SK-N-SH (cell line): Measurements from ENCODE around the gene NOD1. TPM values are rescaled to one million over a fixed set of nuclear protein-coding genes. Genes with fewer than 3 reads are reported as not detected.

Source experiments
- CTCF ChIA-PET: fragments of 300-600, 350-600 bp; formaldehyde crosslinking; extraction: SDS; loops from one replicate; lab custom pipeline; 2021; lab: Yijun Ruan, JAX
- POLR2A ChIA-PET: fragments of 350-600 bp; sonication (Branson Sonifier 250); formaldehyde crosslinking; extraction: SDS; loops from one replicate; lab custom pipeline; 2020; ENCODE audit warnings: antibody characterized with exemption, inconsistent platforms; lab: Yijun Ruan, JAX
- DNase-seq: peaks from one replicate; pipeline ENCODE4 v3.0.0; 2012
- H2AFZ ChIP-seq: fragments of 200-600 bp; sonication (generic); 2 replicates; pipeline ENCODE4 v1.8.1; 2016; ENCODE audit warnings: antibody characterized with exemption, mild to moderate bottlenecking, low read depth
- H3F3A ChIP-seq: fragments of 200-600 bp; sonication (generic); replicated peaks from 2 replicates; pipeline ENCODE3; 2016; ENCODE audit warnings: antibody characterized with exemption, mild to moderate bottlenecking; ENCODE audit not compliant: insufficient read depth
- H3K27ac ChIP-seq, 2 experiments: fragments of 200-500 bp in 1 of 2; fragments of 200-600 bp in 1 of 2; sonication (Bioruptor generic) in 1 of 2; sonication (generic), shearing (Covaris generic) in 1 of 2; 2 replicates each; pipeline versions ENCODE4 v1.5.1 to v1.6.1; 2014 to 2016; ENCODE audit warnings: low read depth in 2 of 2, inconsistent platforms in 1 of 2, low read length in 1 of 2, mild to moderate bottlenecking in 1 of 2, mixed read lengths in 1 of 2
- H3K27me3 ChIP-seq: fragments of 200-600 bp; sonication (generic), shearing (Covaris generic); 2 replicates; pipeline ENCODE4 v1.6.1; 2016; ENCODE audit warnings: mixed run types; ENCODE audit not compliant: insufficient read depth
- H3K36me3 ChIP-seq, 2 experiments: fragments of 200-500 bp in 1 of 2; fragments of 200-600 bp in 1 of 2; sonication (Bioruptor generic) in 1 of 2; sonication (generic) in 1 of 2; replicated peaks in 1 of 2; 2 replicates each; pipeline versions ENCODE3 to v1.5.1; 2014 to 2016; ENCODE audit warnings: low read length in 1 of 2, mild to moderate bottlenecking in 1 of 2; ENCODE audit not compliant: insufficient read depth in 2 of 2, control insufficient read depth in 1 of 2
- H3K4me1 ChIP-seq, 2 experiments: fragments of 200-500 bp in 1 of 2; fragments of 200-600 bp in 1 of 2; sonication (Bioruptor generic) in 1 of 2; sonication (generic), shearing (Covaris generic) in 1 of 2; 2 replicates each; pipeline versions ENCODE4 v1.5.1 to v1.6.1; 2014 to 2016; ENCODE audit warnings: low read depth in 1 of 2, low read length in 1 of 2, mixed run types in 1 of 2; ENCODE audit not compliant: insufficient read depth in 2 of 2, control insufficient read depth in 1 of 2
- H3K4me2 ChIP-seq: fragments of 200-600 bp; sonication (generic), shearing (Covaris generic); 2 replicates; pipeline ENCODE4 v1.6.1; 2017; ENCODE audit warnings: mixed run types
- H3K4me3 ChIP-seq, 2 experiments: fragments of 200-500 bp in 1 of 2; fragments of 200-600 bp in 1 of 2; sonication (Bioruptor generic) in 1 of 2; sonication (generic), shearing (Covaris generic) in 1 of 2; 2 replicates each; pipeline versions ENCODE4 v1.5.1 to v1.8.1; 2014 to 2016; ENCODE audit warnings: low read depth in 2 of 2, inconsistent platforms in 1 of 2, low read length in 1 of 2, mild to moderate bottlenecking in 1 of 2, mixed read lengths in 1 of 2, moderate library complexity in 1 of 2
- H3K79me2 ChIP-seq: fragments of 200-600 bp; sonication (generic); 2 replicates; pipeline ENCODE4 v1.8.1; 2017; ENCODE audit warnings: mild to moderate bottlenecking; ENCODE audit not compliant: insufficient read depth
- H3K9ac ChIP-seq: fragments of 200-600 bp; sonication (generic); 2 replicates; pipeline ENCODE4 v1.6.1; 2017; ENCODE audit warnings: mixed run types
- H3K9me2 ChIP-seq: fragments of 200-600 bp; sonication (generic); 2 replicates; pipeline ENCODE4 v1.6.1; 2017; ENCODE audit warnings: mixed run types
- H3K9me3 ChIP-seq: fragments of 200-600 bp; sonication (generic); 2 replicates; pipeline ENCODE4 v1.6.1; 2017; ENCODE audit warnings: mixed run types, mild to moderate bottlenecking, moderate library complexity
- H4K20me1 ChIP-seq: fragments of 200-600 bp; sonication (generic); 2 replicates; pipeline ENCODE4 v1.6.1; 2017; ENCODE audit warnings: mild to moderate bottlenecking, mixed run types; ENCODE audit not compliant: insufficient read depth
- GABPA ChIP-seq: IDR thresholded peaks from 2 replicates; pipeline ENCODE4 v1.4.0; 2012; ENCODE audit warnings: low read depth, mild to moderate bottlenecking
- JUND ChIP-seq: IDR thresholded peaks from 2 replicates; pipeline ENCODE4 v1.4.0; 2012
- MXI1 ChIP-seq: IDR thresholded peaks from 2 replicates; pipeline ENCODE4 v1.6.1; 2012; ENCODE audit warnings: mild to moderate bottlenecking, low read depth, low read length, improper control_type of control experiment
- NFIC ChIP-seq: IDR thresholded peaks from 2 replicates; pipeline ENCODE4 v1.4.0; 2012; ENCODE audit warnings: borderline replicate concordance
- POLR2AphosphoS5 ChIP-seq: IDR thresholded peaks from 2 replicates; pipeline ENCODE4 v1.6.1; 2012; ENCODE audit warnings: low read depth, low read length
- RAD21 ChIP-seq: IDR thresholded peaks from 2 replicates; pipeline ENCODE4 v1.6.1; 2012; ENCODE audit warnings: mild to moderate bottlenecking, low read length
- RCOR1 ChIP-seq: fragments of 150-350 bp; IDR thresholded peaks from 2 replicates; pipeline ENCODE4 v1.6.1; 2017; ENCODE audit warnings: antibody characterized with exemption, low read length
- RFX5 ChIP-seq: IDR thresholded peaks from 2 replicates; pipeline ENCODE4 v1.6.1; 2012; ENCODE audit warnings: mild to moderate bottlenecking, improper control_type of control experiment, low read length
- SIN3A ChIP-seq: IDR thresholded peaks from 2 replicates; pipeline ENCODE4 v1.6.1; 2012; ENCODE audit warnings: low read depth, mild to moderate bottlenecking, low read length, moderate library complexity, borderline replicate concordance
- TCF12 ChIP-seq: IDR thresholded peaks from 2 replicates; pipeline ENCODE4 v1.4.0; 2012
- TEAD4 ChIP-seq: IDR thresholded peaks from 2 replicates; pipeline ENCODE4 v1.4.0; 2012; ENCODE audit warnings: mild to moderate bottlenecking, borderline replicate concordance; ENCODE audit not compliant: insufficient read depth
- YY1 ChIP-seq: IDR thresholded peaks from 2 replicates; pipeline ENCODE4 v1.4.0; 2012; ENCODE audit warnings: low read depth, mild to moderate bottlenecking
- WGBS: methylation state at CpG from one replicate; pipeline ENCODE4 v1.1.6; 2017; ENCODE audit warnings: low lambda C conversion rate; 5-methylcytosine and 5-hydroxymethylcytosine counted together
- polyA plus RNA-seq, 3 experiments: library from polyadenylated mRNA; depleted of rRNA; stranded (reverse); fragments of >200 nt; gene quantifications; 2 replicates each; pipeline ENCODE4 v1.2.3, GENCODE V29; 2012
- TF ChIP-seq, protein P1 (sequence below): fragments of 150-350 bp; IDR thresholded peaks from 2 replicates; pipeline ENCODE4 v1.6.1; 2016; ENCODE audit warnings: mild to moderate bottlenecking, low read depth, low read length
- TF ChIP-seq, protein P2 (sequence below): IDR thresholded peaks from 2 replicates; pipeline ENCODE4 v1.4.0; 2012; ENCODE audit warnings: low read depth, borderline replicate concordance
- TF ChIP-seq, protein P3 (sequence below): IDR thresholded peaks from 2 replicates; pipeline ENCODE4 v1.4.0; 2012; ENCODE audit warnings: low read depth
- TF ChIP-seq, protein P4 (sequence below): IDR thresholded peaks from 2 replicates; pipeline ENCODE4 v1.6.1; 2012; ENCODE audit warnings: mild to moderate bottlenecking, low read depth, low read length, moderate library complexity
- TF ChIP-seq, protein P5 (sequence below): fragments of 200-600 bp; sonication (generic); IDR thresholded peaks from 2 replicates; pipeline ENCODE4 v1.6.1; 2017; ENCODE audit warnings: antibody characterized with exemption, mild to moderate bottlenecking, moderate library complexity
- TF ChIP-seq, protein P6 (sequence below): IDR thresholded peaks from 2 replicates; pipeline ENCODE4 v1.4.0; 2012; ENCODE audit warnings: low read depth, borderline replicate concordance

Gene NOD1
- polyA plus RNA-seq, 1 of the 3 experiments (the other 2 are of a cell fraction), result 5.5 TPM

DNA sequence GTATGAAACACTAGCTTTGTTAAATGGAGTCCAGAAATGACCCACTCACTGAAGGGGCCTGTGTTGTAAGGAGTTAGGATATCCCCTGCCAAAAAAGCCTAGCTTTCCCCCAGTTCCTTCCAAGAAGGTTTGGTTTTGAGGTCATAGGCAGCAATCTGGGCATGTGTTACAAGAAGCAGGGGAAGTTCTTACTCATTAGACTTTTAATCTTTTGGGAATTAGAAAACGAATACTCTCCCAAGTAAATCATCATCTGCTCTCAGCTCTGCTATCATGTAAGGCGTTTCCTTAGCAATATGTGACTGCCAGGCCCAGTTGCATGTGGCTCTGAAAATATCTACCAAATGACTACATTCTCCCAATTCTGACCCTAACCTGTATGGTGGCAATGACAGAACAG lies 3.7 kb downstream of the NOD1 start:
- Histone ChIP-seq H3F3A (peaks cover 11% of the 10 kb centered on the region), H4K20me1 (no peaks in the 10 kb centered on the region), H3K4me3 (no peak overlapping the region), H2AFZ (no peak overlapping the region), H3K4me2 (no peak overlapping the region), H3K27me3 (no peaks in the 10 kb centered on the region), H3K9ac (no peak overlapping the region), H3K79me2 (peaks cover 30% of the 10 kb centered on the region), H3K9me3 (no peaks in the 10 kb centered on the region), H3K36me3 (peaks cover 0 to 8% of the 10 kb centered on the region in 2 experiments), H3K27ac (no peak overlapping the region), H3K9me2 (no peaks in the 10 kb centered on the region), H3K4me1 (peaks cover 6 to 73% of the 10 kb centered on the region in 2 experiments)
- no peak for DNase-seq
- CTCF ChIA-PET, result interaction anchor here (1.5 kb wide), 1 partner anchor 15 kb away, joined by 4 read pairs; no protein-coding TSS in a partner anchor
- no peak for TF ChIP-seq MXI1
- TF ChIP-seq GABPA, result no peak
- TF ChIP-seq JUND, result no peak
- TF ChIP-seq, protein P1, sequence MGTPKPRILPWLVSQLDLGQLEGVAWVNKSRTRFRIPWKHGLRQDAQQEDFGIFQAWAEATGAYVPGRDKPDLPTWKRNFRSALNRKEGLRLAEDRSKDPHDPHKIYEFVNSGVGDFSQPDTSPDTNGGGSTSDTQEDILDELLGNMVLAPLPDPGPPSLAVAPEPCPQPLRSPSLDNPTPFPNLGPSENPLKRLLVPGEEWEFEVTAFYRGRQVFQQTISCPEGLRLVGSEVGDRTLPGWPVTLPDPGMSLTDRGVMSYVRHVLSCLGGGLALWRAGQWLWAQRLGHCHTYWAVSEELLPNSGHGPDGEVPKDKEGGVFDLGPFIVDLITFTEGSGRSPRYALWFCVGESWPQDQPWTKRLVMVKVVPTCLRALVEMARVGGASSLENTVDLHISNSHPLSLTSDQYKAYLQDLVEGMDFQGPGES, result no peak
- TF ChIP-seq, protein P2, sequence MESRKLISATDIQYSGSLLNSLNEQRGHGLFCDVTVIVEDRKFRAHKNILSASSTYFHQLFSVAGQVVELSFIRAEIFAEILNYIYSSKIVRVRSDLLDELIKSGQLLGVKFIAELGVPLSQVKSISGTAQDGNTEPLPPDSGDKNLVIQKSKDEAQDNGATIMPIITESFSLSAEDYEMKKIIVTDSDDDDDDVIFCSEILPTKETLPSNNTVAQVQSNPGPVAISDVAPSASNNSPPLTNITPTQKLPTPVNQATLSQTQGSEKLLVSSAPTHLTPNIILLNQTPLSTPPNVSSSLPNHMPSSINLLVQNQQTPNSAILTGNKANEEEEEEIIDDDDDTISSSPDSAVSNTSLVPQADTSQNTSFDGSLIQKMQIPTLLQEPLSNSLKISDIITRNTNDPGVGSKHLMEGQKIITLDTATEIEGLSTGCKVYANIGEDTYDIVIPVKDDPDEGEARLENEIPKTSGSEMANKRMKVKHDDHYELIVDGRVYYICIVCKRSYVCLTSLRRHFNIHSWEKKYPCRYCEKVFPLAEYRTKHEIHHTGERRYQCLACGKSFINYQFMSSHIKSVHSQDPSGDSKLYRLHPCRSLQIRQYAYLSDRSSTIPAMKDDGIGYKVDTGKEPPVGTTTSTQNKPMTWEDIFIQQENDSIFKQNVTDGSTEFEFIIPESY, result no peak
- no peak for TF ChIP-seq TEAD4
- TF ChIP-seq RFX5, result no peak
- no peak for TF ChIP-seq NFIC
- no peak for TF ChIP-seq SIN3A
- no peak for TF ChIP-seq YY1
- TF ChIP-seq POLR2AphosphoS5, result no peak
- TF ChIP-seq RAD21, result no peak
- TF ChIP-seq, protein P3, sequence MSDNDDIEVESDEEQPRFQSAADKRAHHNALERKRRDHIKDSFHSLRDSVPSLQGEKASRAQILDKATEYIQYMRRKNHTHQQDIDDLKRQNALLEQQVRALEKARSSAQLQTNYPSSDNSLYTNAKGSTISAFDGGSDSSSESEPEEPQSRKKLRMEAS, result no peak
- TF ChIP-seq RCOR1, result no peak
- TF ChIP-seq, protein P4, sequence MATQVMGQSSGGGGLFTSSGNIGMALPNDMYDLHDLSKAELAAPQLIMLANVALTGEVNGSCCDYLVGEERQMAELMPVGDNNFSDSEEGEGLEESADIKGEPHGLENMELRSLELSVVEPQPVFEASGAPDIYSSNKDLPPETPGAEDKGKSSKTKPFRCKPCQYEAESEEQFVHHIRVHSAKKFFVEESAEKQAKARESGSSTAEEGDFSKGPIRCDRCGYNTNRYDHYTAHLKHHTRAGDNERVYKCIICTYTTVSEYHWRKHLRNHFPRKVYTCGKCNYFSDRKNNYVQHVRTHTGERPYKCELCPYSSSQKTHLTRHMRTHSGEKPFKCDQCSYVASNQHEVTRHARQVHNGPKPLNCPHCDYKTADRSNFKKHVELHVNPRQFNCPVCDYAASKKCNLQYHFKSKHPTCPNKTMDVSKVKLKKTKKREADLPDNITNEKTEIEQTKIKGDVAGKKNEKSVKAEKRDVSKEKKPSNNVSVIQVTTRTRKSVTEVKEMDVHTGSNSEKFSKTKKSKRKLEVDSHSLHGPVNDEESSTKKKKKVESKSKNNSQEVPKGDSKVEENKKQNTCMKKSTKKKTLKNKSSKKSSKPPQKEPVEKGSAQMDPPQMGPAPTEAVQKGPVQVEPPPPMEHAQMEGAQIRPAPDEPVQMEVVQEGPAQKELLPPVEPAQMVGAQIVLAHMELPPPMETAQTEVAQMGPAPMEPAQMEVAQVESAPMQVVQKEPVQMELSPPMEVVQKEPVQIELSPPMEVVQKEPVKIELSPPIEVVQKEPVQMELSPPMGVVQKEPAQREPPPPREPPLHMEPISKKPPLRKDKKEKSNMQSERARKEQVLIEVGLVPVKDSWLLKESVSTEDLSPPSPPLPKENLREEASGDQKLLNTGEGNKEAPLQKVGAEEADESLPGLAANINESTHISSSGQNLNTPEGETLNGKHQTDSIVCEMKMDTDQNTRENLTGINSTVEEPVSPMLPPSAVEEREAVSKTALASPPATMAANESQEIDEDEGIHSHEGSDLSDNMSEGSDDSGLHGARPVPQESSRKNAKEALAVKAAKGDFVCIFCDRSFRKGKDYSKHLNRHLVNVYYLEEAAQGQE, result no peak
- TF ChIP-seq, protein P5, sequence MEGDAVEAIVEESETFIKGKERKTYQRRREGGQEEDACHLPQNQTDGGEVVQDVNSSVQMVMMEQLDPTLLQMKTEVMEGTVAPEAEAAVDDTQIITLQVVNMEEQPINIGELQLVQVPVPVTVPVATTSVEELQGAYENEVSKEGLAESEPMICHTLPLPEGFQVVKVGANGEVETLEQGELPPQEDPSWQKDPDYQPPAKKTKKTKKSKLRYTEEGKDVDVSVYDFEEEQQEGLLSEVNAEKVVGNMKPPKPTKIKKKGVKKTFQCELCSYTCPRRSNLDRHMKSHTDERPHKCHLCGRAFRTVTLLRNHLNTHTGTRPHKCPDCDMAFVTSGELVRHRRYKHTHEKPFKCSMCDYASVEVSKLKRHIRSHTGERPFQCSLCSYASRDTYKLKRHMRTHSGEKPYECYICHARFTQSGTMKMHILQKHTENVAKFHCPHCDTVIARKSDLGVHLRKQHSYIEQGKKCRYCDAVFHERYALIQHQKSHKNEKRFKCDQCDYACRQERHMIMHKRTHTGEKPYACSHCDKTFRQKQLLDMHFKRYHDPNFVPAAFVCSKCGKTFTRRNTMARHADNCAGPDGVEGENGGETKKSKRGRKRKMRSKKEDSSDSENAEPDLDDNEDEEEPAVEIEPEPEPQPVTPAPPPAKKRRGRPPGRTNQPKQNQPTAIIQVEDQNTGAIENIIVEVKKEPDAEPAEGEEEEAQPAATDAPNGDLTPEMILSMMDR, result no peak
- TF ChIP-seq TCF12, result no peak
- TF ChIP-seq, protein P6, sequence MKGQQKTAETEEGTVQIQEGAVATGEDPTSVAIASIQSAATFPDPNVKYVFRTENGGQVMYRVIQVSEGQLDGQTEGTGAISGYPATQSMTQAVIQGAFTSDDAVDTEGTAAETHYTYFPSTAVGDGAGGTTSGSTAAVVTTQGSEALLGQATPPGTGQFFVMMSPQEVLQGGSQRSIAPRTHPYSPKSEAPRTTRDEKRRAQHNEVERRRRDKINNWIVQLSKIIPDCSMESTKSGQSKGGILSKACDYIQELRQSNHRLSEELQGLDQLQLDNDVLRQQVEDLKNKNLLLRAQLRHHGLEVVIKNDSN, result no peak
- 80% methylated on average over 2 of the region's 2 CpGs for WGBS
- POLR2A ChIA-PET, result no interaction called here
